ENCODE measurements around the gene CDH4.
A peak's percentile ranks its signal among the peaks of the same experiment; 100 is the strongest.

CDH4 gene

GRCh38 chr20:61879694-61880093 is 627.6 kb downstream of the CDH4 start:
- DNase-seq, result no peak

- DNase-seq, result no peak
Observed at GRCh38 chr20:61880706-61881105, 628.6 kb downstream of the CDH4 start.

DNA sequence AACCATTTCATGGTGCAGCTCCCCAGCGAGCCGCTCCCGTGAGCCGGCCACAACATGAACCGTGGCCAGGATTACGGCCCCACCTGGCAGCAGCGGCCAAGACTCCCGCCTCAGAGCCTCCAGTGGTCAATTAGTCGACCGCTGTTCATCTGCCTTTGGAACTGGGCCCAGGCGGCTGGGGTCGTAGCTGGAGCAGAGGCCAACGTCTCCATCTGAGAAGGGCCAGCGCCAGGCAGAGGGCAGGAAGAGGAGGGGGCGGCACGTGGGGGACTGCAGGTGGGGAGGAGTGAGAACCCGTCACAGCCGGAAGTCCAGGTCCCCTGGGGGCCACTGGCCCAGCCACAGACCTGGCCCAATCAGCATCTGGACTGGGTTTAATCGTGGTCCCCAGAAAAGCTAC is 629.4 kb downstream of the CDH4 start:
- no peak for DNase-seq

GRCh38 chr20:61881861-61882260 is 629.8 kb downstream of the CDH4 start:
- DNase-seq, result no peak

DNA sequence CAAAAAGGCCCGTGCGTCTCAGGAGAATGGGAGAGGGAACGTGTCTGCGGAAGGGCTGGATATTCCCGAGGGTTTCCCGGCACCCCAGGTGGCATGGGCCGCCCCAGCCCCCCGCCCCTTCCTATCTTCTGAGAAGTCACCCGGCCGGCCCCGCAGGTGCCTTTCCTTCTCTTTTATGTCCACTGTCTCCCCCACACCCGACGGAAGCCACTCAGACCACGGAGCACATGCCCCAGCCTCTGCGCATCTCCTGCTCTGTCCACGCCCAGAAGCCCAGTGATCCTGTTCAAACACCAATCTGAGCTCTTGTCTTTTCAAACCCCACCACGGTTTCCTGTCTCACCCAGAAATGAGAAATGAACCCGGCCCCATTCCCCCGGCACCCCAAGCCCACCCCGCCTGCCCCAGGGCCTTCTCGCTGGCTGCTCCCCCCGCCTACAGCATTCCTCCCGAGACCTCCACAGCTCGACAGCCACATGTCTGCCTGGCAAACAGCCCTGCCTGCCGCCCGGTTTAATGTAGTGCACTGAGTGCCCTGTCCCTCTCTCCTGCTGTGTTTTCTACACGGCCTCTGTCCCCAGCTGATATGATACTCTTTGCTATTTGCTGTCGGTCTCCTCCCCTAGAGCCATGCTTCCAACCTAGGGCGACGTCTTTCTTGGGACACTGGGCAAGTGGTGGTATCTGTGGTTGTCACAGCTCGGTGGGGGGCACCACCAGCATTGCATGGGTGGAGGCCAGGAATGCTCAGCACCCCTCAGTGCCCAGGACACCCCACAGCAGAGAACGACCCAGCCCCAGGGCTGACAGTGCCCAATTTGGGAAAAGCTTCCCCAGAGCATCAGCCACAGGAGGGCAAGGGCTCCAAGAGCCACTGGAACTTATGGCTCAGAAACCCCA is 630.9 kb downstream of the CDH4 start:
- no peak for DNase-seq

- DNase-seq, result no peak
Observed at GRCh38 chr20:61883857-61884393, 631.9 kb downstream of the CDH4 start.

GRCh38 chr20:61884571-61885389 is 632.7 kb downstream of the CDH4 start:
- no peak for DNase-seq

DNA sequence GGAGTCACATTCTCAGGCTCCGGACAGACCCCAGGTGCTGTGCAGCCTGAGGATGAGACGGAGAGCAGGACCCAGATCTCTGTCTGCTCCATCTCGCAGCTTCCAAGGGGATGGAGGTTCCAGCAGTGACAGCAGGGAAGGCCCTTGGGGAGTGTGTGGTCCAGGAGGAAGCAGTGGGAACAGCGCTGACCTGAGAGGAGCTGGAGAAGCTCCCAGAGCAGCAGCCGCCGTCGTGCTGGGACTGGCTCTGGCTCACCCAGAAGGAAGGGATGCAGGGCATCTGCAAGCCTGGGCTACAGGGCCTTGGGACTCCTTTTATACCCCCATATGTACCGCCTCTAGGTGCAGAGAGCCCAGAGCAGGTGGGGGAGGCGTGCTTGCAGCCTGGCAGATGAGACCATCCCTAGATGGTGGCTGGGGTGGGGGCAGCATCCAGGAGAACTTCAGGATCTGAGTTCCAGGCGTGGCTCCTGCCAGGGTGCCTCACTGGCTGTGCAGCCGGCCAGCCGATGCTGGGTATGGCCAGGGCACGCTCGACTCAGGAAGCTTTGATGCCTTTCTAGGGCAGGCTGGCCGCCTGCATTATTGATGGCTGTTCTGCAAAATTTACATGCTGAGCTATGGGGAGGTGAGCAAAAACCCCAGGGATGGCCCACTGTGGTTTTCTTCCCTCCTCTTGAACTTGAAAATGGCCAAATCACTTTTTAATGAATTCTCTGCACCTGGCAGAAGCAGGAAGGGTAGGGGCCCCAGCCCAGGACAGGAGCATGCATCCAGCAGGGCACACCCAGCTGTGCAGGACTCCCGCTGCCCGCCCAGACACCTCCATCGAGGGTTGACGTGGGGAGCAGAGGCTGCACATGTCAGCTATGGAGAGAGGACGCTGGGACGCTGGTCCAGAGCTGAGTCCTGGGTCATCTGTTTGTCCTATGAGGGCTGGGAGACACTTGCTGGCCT is 634.0 kb downstream of the CDH4 start:
- DNase-seq, result no peak

DNA sequence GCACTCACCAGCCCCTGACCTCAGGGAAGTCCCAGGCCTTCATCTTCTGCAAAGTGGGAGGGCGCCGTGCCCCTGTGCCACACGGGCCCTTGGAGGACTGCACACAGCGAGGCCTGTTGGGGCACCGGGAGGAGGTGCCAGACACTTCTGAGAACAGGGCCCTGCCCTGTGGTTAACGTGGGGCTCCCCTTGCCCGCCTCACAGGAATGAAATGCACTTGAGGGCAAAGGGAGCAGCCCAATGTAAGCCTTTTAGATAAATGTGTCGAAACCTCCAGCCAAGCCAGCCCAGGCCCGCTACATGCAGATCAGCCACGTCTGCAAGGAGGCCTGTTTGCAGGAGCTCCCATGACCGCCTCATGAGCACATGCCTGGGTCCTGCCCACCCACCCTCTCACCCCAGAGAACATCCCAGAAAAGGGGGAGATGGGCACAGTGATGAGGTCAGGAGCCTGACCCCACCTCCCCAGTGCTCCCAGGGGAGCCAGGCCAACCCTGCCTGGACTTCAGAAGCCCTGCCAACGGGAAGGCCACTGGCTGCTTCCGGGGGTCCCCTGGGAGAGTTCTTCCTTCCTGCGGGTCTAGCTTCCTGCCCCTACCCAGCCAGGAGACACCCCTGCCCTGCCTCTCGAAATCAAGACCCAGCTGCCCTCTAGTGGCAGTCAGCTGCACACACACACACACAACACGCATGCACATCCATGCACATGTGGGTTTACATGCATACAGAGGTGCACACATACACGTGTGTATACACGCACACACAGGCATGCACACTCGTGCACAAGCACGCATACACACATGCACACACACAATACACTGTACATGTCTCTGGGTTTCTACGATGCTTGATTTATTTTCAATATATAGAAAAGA is 634.9 kb downstream of the CDH4 start:
- peak; percentile 32 for DNase-seq

GRCh38 chr20:61887596-61888093 is 635.6 kb downstream of the CDH4 start:
- DNase-seq, result no peak

GRCh38 chr20:61888101-61888865 is 636.2 kb downstream of the CDH4 start:
- DNase-seq, result no peak

- no peak for DNase-seq
Observed at GRCh38 chr20:61889659-61890058, 637.6 kb downstream of the CDH4 start.

- DNase-seq, result no peak
Observed at GRCh38 chr20:61890210-61890609, 638.1 kb downstream of the CDH4 start.

DNA sequence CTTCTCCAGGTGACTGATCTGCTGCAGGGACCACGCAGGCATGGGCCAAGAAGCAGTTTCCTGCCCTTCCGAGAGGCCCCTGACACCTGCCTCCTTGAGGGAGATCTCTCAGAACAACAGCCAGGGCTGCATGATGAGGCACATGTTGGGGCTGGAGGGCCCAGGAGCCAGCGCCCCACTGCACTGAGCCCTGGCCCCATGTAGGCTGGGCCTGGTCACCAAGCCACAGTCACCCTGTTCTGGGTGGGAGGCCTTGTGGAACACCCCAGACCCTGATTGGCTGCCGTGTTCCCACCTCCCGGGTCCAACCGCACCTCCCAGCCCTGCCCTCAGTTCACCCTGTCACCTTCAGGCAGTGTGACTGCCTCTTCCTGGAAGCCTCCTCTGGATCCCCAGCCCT is 639.4 kb downstream of the CDH4 start:
- no peak for DNase-seq

GRCh38 chr20:61891916-61892649 is 640.0 kb downstream of the CDH4 start:
- no peak for DNase-seq

GRCh38 chr20:61895016-61895415 is 643.0 kb downstream of the CDH4 start:
- no peak for DNase-seq

DNA sequence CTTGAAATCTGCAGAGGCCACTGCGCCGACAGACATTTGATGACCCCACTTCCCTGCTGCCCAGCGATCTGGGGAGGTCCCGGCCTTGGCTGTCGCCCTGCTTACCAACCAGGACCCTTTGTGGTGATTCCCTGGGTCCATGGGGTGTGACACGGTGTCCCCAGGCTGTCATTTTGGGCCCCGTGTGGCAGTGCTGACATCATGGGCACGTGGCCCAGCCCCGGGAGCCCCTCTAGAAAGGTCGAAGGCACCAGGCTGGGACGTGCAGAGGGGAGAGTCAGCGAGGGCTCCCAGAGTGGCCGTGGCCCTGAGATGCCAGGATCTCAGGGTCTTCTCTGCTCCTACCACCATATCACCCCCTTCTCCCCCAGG is 643.6 kb downstream of the CDH4 start:
- DNase-seq, result no peak

- DNase-seq, result no peak
Observed at GRCh38 chr20:61896058-61896961, 644.2 kb downstream of the CDH4 start.

Measured in stimulated activated CD4-positive, alpha-beta T cell treated with anti-CD3 and anti-CD28 coated beads, Interleukin-4, amount 100 ng/mL, for 24 hours (primary cell).